ENCODE measurements around the gene CELF5. TPM values are rescaled to one million over a fixed set of nuclear protein-coding genes. Genes with fewer than 3 reads are reported as not detected.

Gene CELF5
- total and polyA plus RNA-seq, 9 of the 15 experiments (the other 6 are each of a cell fraction or from before 2014, with no cell fraction given), result 0.01 to 0.56 (median 0.22) TPM

GRCh38 chr19:3322199-3322978 is 97.9 kb downstream of the CELF5 start:
- DNase-seq (ENCODE audit: extremely low read depth in 1 of 4, low spot score in 3 of 4) (no peak), FAIRE-seq (no peak), ATAC-seq (no peak)
- Histone ChIP-seq H3K36me3 (ENCODE audit: control insufficient read depth, insufficient read depth, low read length) (no peaks in the 10 kb centered on the region), H3K27ac (ENCODE audit: extremely low read depth, low read depth, low read length) (no peak overlapping the region), H4K20me1 (replicated peaks; ENCODE audit: control insufficient read depth, insufficient read depth, low read length) (peaks cover 5% of the 10 kb centered on the region; the same call in 1 of the 2 replicates), H3K4me3 (no peak overlapping the region), H3K27me3 (ENCODE audit: control insufficient read depth in 2 of 2, insufficient read depth in 2 of 2, low read length in 2 of 2) (no peaks in the 10 kb centered on the region; a peak in 1 of 5 replicates), H3K9me3 (replicated peaks; ENCODE audit: control insufficient read depth, insufficient read depth, low read depth, low read length) (no peaks in the 10 kb centered on the region; the same call in 1 of the 2 replicates), H2AFZ (ENCODE audit: low read depth, low read length) (no peak overlapping the region), H3K4me2 (ENCODE audit: insufficient read depth, low read length) (no peak overlapping the region), H3K79me2 (ENCODE audit: control insufficient read depth, insufficient read depth, low read length) (no peaks in the 10 kb centered on the region), H3K4me1 (replicated peaks in 1 of 2; ENCODE audit: control insufficient read depth in 2 of 2, insufficient read depth in 2 of 2, low read length in 2 of 2) (peaks cover 0 to 9% of the 10 kb centered on the region in 2 experiments; a peak in 3 of 5 replicates), H3K9ac (ENCODE audit: insufficient read depth in 1 of 2, low read depth in 2 of 2, low read length in 2 of 2) (no peak overlapping the region), H3K9me1 (ENCODE audit: control insufficient read depth, insufficient read depth, low read length) (no peaks in the 10 kb centered on the region)
- BruUV-seq (replicated peaks), result no TSS peak
- intact Hi-C loops (cut with micrococcal nuclease) (loop anchor here (10.0 kb wide), 1 partner anchor 382 kb away; the partner anchor contains the start of genes PIP5K1C and TJP3), in situ Hi-C loops (cut with MboI) (loop anchor here (10.0 kb wide), 1 partner anchor 382 kb away; the partner anchor contains the start of genes PIP5K1C and TJP3)
- 0 out of 2 replicates have a peak, but pooled peaks have one; percentile 70 for TF ChIP-seq TSC22D4 (tag; IDR thresholded peaks at IDR 0.05)
- TF ChIP-seq ZNF584 (CRISPR knock-in tag; IDR thresholded peaks at IDR 0.05; ENCODE audit: low read depth), result no peak
- 0 out of 2 replicates have a peak, but pooled peaks have one; percentile 17 for TF ChIP-seq GATAD2A (IDR thresholded peaks at IDR 0.05)
- no peak for TF ChIP-seq PRDM10 (IDR thresholded peaks at IDR 0.05; ENCODE audit: partially characterized antibody)
- 0 out of 2 replicates have a peak, but pooled peaks have one; percentile 32 for TF ChIP-seq MTA1 (IDR thresholded peaks at IDR 0.05; ENCODE audit: borderline replicate concordance)
- TF ChIP-seq ZBTB2 (IDR thresholded peaks at IDR 0.05), result 0 out of 2 replicates have a peak, but pooled peaks have one; percentile 67
- TF ChIP-seq HDAC1 (IDR thresholded peaks at IDR 0.05), result peak in 1 of 2 experiments; percentile 56; a peak in 2 of 4 replicates
- TF ChIP-seq EHMT2 (IDR thresholded peaks at IDR 0.05), result peak; percentile 87
- no peak for TF ChIP-seq FUS (optimal IDR thresholded peaks at IDR 0.05; ENCODE audit: low read depth, low read length)
- TF ChIP-seq CREBBP (IDR thresholded peaks at IDR 0.05; ENCODE audit: low read depth, low read length), result peak; percentile 13
- 2% methylated on average over 5 of the region's 6 CpGs for WGBS (ENCODE audit: insufficient coverage, low coverage, missing lambda C conversion rate)
- CTCF ChIA-PET (ENCODE audit: low intra/inter-chr PET ratio), result no interaction called here
- POLR2A ChIA-PET, result no interaction called here

Data from K562 (cell line).